ENCODE measurements around the gene ARHGAP45. TPM values are rescaled to one million over a fixed set of nuclear protein-coding genes. Genes with fewer than 3 reads are reported as not detected.
"Not testable (repeated sequence)": the region's sequence is repeated elsewhere in the genome, so short reads cannot be mapped to it uniquely, and the experiment has no call there.

ARHGAP45 gene
- total RNA-seq, 1 donor from 2014 or later = 3.2 TPM

GRCh38 chr19:1019980-1020867, 46.7 kb upstream of the ARHGAP45 start:
- no peak for DNase-seq (ENCODE audit: low spot score in 2 of 2, unreplicated experiment in 2 of 2)
- Mint-ChIP-seq H3K9me3 (no peaks in the 10 kb centered on the region), H3K27ac (peak overlapping the region; percentile 92), H3K36me3 (no peaks in the 10 kb centered on the region), H3K4me3 (peak overlapping the region; percentile 88), H3K27me3 (ENCODE audit: low read depth) (peaks cover 2% of the 10 kb centered on the region), H3K4me1 (peaks cover 27% of the 10 kb centered on the region)
- no peak for TF ChIP-seq CTCF (IDR thresholded peaks at IDR 0.05; ENCODE audit: unreplicated experiment)

GRCh38 chr19:1020868-1021425, 46.0 kb upstream of the ARHGAP45 start, which contains the start of gene TMEM259:
TMEM259 (minus strand) TSS chr19:1021123; CDS start chr19:1020996, 127 bp downstream.
- peak within 1 kb of the TSS; percentile 88 for H3K4me3 Mint-ChIP-seq
- no peaks in the 10 kb centered on the region for H3K36me3 Mint-ChIP-seq
- DNase-seq (ENCODE audit: low spot score in 2 of 2, unreplicated experiment in 2 of 2) = peak; percentile 96 to 98
- no peak for TF ChIP-seq CTCF (IDR thresholded peaks at IDR 0.05; ENCODE audit: unreplicated experiment)
- H3K9me3 Mint-ChIP-seq = no peaks in the 10 kb centered on the region
- peak within 1 kb of the TSS; percentile 100 for H3K27ac Mint-ChIP-seq
- H3K4me1 Mint-ChIP-seq = peaks cover 27% of the 10 kb centered on the region
- H3K27me3 Mint-ChIP-seq (ENCODE audit: low read depth) = peaks cover 2% of the 10 kb centered on the region

GRCh38 chr19:1023883-1024188, 43.1 kb upstream of the ARHGAP45 start:
- H3K27ac Mint-ChIP-seq; H3K27me3 Mint-ChIP-seq (ENCODE audit: low read depth); DNase-seq (ENCODE audit: low spot score in 2 of 2, unreplicated experiment in 2 of 2); H3K4me3 Mint-ChIP-seq; H3K9me3 Mint-ChIP-seq; H3K36me3 Mint-ChIP-seq: not testable (repeated sequence)
- H3K4me1 Mint-ChIP-seq = peaks cover 14% of the 10 kb centered on the region

GRCh38 chr19:1025080-1025479, 41.9 kb upstream of the ARHGAP45 start:
- Mint-ChIP-seq H3K27ac (peak overlapping the region; percentile 86), H3K4me1 (peaks cover 14% of the 10 kb centered on the region)
- not testable (repeated sequence) for H3K36me3 Mint-ChIP-seq; H3K4me3 Mint-ChIP-seq; H3K9me3 Mint-ChIP-seq; DNase-seq (ENCODE audit: low spot score in 2 of 2, unreplicated experiment in 2 of 2); H3K27me3 Mint-ChIP-seq (ENCODE audit: low read depth)

GRCh38 chr19:1025960-1026782, 40.8 kb upstream of the ARHGAP45 start, which contains the start of gene CNN2:
CNN2 (plus strand) TSS chr19:1026608; CDS start chr19:1026662, 54 bp downstream.
- peak within 1 kb of the TSS; percentile 98 for H3K27ac Mint-ChIP-seq
- peak; percentile 80 to 87 for DNase-seq (ENCODE audit: low spot score in 2 of 2, unreplicated experiment in 2 of 2)
- H3K27me3 Mint-ChIP-seq (ENCODE audit: low read depth) = peaks cover 1% of the 10 kb centered on the region
- peak within 1 kb of the TSS; percentile 96 for H3K4me3 Mint-ChIP-seq
- H3K9me3 Mint-ChIP-seq = no peaks in the 10 kb centered on the region
- H3K36me3 Mint-ChIP-seq = peaks cover 6% of the 10 kb centered on the region
- TF ChIP-seq CTCF (IDR thresholded peaks at IDR 0.05; ENCODE audit: unreplicated experiment) = no peak
- peaks cover 21% of the 10 kb centered on the region for H3K4me1 Mint-ChIP-seq

- no peaks in the 10 kb centered on the region for H3K27me3 Mint-ChIP-seq (ENCODE audit: low read depth)
- H3K9me3 Mint-ChIP-seq = no peaks in the 10 kb centered on the region
- H3K4me3 Mint-ChIP-seq = peak overlapping the region; percentile 96
- DNase-seq (ENCODE audit: low spot score in 2 of 2, unreplicated experiment in 2 of 2) = no peak
- peaks cover 6% of the 10 kb centered on the region for H3K36me3 Mint-ChIP-seq
- H3K4me1 Mint-ChIP-seq = peaks cover 21% of the 10 kb centered on the region
- TF ChIP-seq CTCF (IDR thresholded peaks at IDR 0.05; ENCODE audit: unreplicated experiment) = no peak
- peak overlapping the region; percentile 98 for H3K27ac Mint-ChIP-seq
Observed at GRCh38 chr19:1026783-1027649, 40.0 kb upstream of the ARHGAP45 start.

Measured in mesothelial cell of epicardium (in vitro differentiated cells).